Ovary (tissue), 9 donors: Measurements from ENCODE around the gene BAX. TPM values are rescaled to one million over a fixed set of nuclear protein-coding genes. Genes with fewer than 3 reads are reported as not detected.

Experiments used
- DNase-seq, 5 donors: peaks; one replicate each; pipeline ENCODE4 v3.0.0-alpha.2; 2019 to 2020
- H3K27ac ChIP-seq, 2 donors: fragments of 200-600 bp; one replicate each; pipeline versions ENCODE4 v1.5.1 to v1.8.0; 2019 to 2022
- H3K27me3 ChIP-seq: fragments of 200-600 bp; one replicate; pipeline ENCODE4 v1.8.0; 2022
- H3K36me3 ChIP-seq: fragments of 200-600 bp; sonication (generic); one replicate; pipeline ENCODE4 v1.5.1; 2019
- H3K4me1 ChIP-seq: one replicate; pipeline ENCODE4 v1.8.1; 2013; ENCODE audit warnings: mild to moderate bottlenecking, moderate library complexity; ENCODE audit not compliant: insufficient read depth
- H3K4me3 ChIP-seq: fragments of 200-600 bp; sonication (generic); one replicate; pipeline ENCODE4 v1.5.1; 2017
- H3K9me3 ChIP-seq, 2 donors: fragments of 200-600 bp in 1 of 2; sonication (generic) in 1 of 2; one replicate each; pipeline versions ENCODE4 v1.5.1 to v1.8.1; 2013 to 2019; ENCODE audit warnings: mild to moderate bottlenecking in 1 of 2, moderate library complexity in 1 of 2
- CTCF ChIP-seq, 3 donors: fragments of 450-650 bp in 2 of 3; fragments of 200-600 bp in 1 of 3; IDR thresholded peaks; one replicate each; pipeline versions ENCODE4 v1.5.1 to v1.8.0; 2016 to 2022; ENCODE audit warnings: antibody characterized with exemption in 3 of 3, mild to moderate bottlenecking in 1 of 3
- EP300 ChIP-seq: sonication (generic); formaldehyde crosslinking; IDR thresholded peaks from one replicate; pipeline ENCODE4 v1.6.1; 2017; ENCODE audit warnings: antibody characterized with exemption
- POLR2A ChIP-seq: fragments of 450-650 bp; IDR thresholded peaks from one replicate; pipeline ENCODE4 v1.6.1; 2017; ENCODE audit warnings: antibody characterized with exemption, mild to moderate bottlenecking, moderate library complexity
- WGBS, 3 donors: extraction: QIAGEN DNeasy Blood & Tissue Kit in 1 of 3; methylation state at CpG; one replicate each; pipeline versions ENCODE4 v1.1.5 to v1.1.7; 2013 to 2017; 5-methylcytosine and 5-hydroxymethylcytosine counted together
- intact Hi-C, 4 donors: fragments of 100-400 bp; cut with DNase I; formaldehyde crosslinking; loops; one replicate each; pipeline versions ENCODE4 v1.11.0 to v1.15.1; 2022 to 2023
- polyA plus RNA-seq, 2 donors: library from polyadenylated mRNA; stranded (reverse); fragments of 200-250 nt in 1 of 2; fragments of 350-450 nt in 1 of 2; fragmentation: Illumina TruSeq in 1 of 2; extraction: RNeasy Lipid Tissue Mini Kit (QIAGEN cat#74804) in 1 of 2; gene quantifications; one replicate each; pipeline ENCODE4 v1.2.3, GENCODE V29; 2013 to 2014
- total RNA-seq, 7 donors: library from RNA; depleted of rRNA in 2 of 7; stranded (reverse); fragments of >200 nt in 2 of 7; fragmentation: NEBNext Ultra II Directional in 3 of 7; extraction: Animal tissue kit (Norgen Biotek cat#: 25700) in 3 of 7; gene quantifications; one replicate each; pipeline versions ENCODE4 v1.1.0 to v1.2.4, GENCODE V29; 2016 to 2023
- donor health status: DM: no; HTN: no; CAD: no; lungs with moderate emphysema.
- donor health status: DM: no; HTN: no; CAD: no.
- donor health status: Bipolar disorder and iron deficiency.
- donor health status: DM: yes; HTN: yes; CAD: no.
- donor health status: DM: no; HTN: no; CAD: no.
- donor health status: DM: yes; HTN: yes; CAD: no.

BAX gene
- total and polyA plus RNA-seq, 9 donors: 10.6 to 57.7 (median 45.9) TPM

DNA sequence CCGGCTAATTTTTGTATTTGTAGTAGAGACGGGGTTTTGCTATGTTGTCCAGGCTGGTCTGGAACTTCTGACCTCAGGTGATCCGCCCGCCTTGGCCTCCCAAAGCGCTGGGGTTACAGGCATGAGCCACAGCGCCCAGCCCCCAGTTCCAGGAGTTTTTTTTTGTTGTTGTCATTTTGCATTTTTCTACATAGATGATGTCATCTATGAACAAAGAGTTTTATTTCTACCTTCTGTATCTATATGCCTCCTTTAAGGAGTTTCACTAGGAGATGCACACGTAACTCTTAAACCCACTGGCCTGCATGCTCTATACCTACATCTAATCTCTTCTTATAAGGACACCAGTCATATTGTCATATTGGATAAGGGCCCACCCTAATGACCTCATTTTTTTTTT lies 16.4 kb upstream of the BAX start:
- 85 to 94% (median 87%) methylated on average over 7 of the region's 7 CpGs for WGBS, 3 donors
- H3K36me3 ChIP-seq: no peaks in the 10 kb centered on the region
- H3K27me3 ChIP-seq: no peaks in the 10 kb centered on the region
- intact Hi-C loops: no loop called here
- H3K4me1 ChIP-seq: no peaks in the 10 kb centered on the region
- H3K4me3 ChIP-seq: no peak overlapping the region
- DNase-seq: no peak
- H3K27ac ChIP-seq: no peak overlapping the region
- peaks cover 0 to 3% of the 10 kb centered on the region in 2 donors for H3K9me3 ChIP-seq
- TF ChIP-seq POLR2A (no peak), CTCF (IDR thresholded peaks at IDR 0.05) (no peak), EP300 (no peak)

DNA sequence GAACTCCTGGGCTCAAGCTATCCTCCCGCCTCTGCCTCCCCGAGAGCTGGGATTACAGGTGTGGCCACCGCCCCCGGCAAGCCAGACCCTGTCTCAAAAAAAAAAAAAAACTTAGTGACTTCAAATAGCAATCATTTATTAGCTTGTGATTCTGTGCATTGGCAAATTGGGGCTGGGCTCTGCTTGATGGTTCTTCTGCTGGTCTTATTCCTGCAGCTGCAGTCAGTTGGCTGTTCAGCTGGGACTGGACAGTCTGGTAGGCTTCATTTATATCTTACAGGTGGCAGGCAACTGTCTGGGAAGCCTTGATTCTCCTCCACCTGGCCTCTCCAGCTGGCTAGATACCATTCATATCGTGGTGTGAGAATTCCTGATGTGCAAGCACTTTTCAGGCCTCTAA lies 13.8 kb upstream of the BAX start:
- 88 to 97% (median 94%) methylated on average over 5 of the region's 5 CpGs for WGBS, 3 donors
- no peak for DNase-seq
- intact Hi-C loops: no loop called here
- TF ChIP-seq CTCF (IDR thresholded peaks at IDR 0.05): no peak
- no peak for TF ChIP-seq EP300
- TF ChIP-seq POLR2A: no peak
- H3K27ac ChIP-seq: no peak overlapping the region
- H3K9me3 ChIP-seq: peaks cover 0 to 3% of the 10 kb centered on the region in 2 donors
- no peaks in the 10 kb centered on the region for H3K4me1 ChIP-seq
- no peaks in the 10 kb centered on the region for H3K27me3 ChIP-seq
- no peaks in the 10 kb centered on the region for H3K36me3 ChIP-seq
- H3K4me3 ChIP-seq: no peak overlapping the region

GRCh38 chr19:48943081-48943480 lies 11.6 kb upstream of the BAX start:
- 79 to 86% (median 81%) methylated on average over 6 of the region's 6 CpGs for WGBS, 3 donors
- H3K36me3 ChIP-seq: no peaks in the 10 kb centered on the region
- no peak overlapping the region for H3K27ac ChIP-seq
- H3K27me3 ChIP-seq: no peaks in the 10 kb centered on the region
- no peak for TF ChIP-seq CTCF (IDR thresholded peaks at IDR 0.05)
- no peak for DNase-seq
- no peaks in the 10 kb centered on the region for H3K4me1 ChIP-seq
- intact Hi-C loops: no loop called here
- peaks cover 0 to 3% of the 10 kb centered on the region in 2 donors for H3K9me3 ChIP-seq
- no peak overlapping the region for H3K4me3 ChIP-seq

DNA sequence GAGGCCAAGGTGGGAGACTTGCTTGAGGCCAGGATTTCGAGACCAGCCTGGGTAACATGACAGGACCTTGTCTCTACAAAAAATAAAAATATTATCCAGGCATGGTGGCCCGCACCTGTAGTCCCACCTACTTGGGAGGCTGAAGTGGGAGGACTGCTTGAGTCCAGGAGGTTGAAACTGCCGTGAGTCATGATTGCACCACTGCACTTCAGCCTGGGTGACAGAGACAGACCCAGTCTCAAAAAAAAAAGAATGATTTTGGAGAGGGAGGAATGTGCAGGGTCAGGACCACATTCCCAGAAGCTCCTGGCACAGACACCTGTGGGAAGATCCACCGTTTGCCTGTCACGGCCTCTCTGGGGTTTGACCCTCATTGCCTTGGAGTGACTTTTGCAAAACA lies 9.3 kb upstream of the BAX start:
- intact Hi-C loops: no loop called here
- 74 to 81% (median 81%) methylated on average over 5 of the region's 5 CpGs for whole genome bisulfite sequencing, 3 donors

More for the DNA sequence above, 9.3 kb upstream of the BAX start:
- Histone ChIP-seq H3K9me3 (peaks cover 0 to 3% of the 10 kb centered on the region in 2 donors), H3K4me1 (no peaks in the 10 kb centered on the region), H3K27me3 (no peaks in the 10 kb centered on the region), H3K27ac (no peak overlapping the region), H3K36me3 (no peaks in the 10 kb centered on the region), H3K4me3 (no peak overlapping the region)
- no peak for TF ChIP-seq EP300
- no peak for TF ChIP-seq POLR2A
- TF ChIP-seq CTCF (IDR thresholded peaks at IDR 0.05): no peak
- no peak for DNase-seq
